Peyer's patch (tissue), 4 donors: ENCODE data around the gene CRADD.

Source experiments
- POLR2A ChIP-seq, 2 donors: fragments of 450-650 bp; IDR thresholded peaks; one replicate each; pipeline ENCODE4 v1.5.1; 2017; ENCODE audit warnings: antibody characterized with exemption in 2 of 2, mild to moderate bottlenecking in 2 of 2, moderate library complexity in 2 of 2
- TF ChIP-seq, protein P1 (sequence below), 6 experiments: fragments of 450-650 bp in 4 of 6; fragments of 200-600 bp in 2 of 6; sonication (generic) in 1 of 6; IDR thresholded peaks; one replicate each; pipeline ENCODE4 v1.5.1; 2017 to 2019; ENCODE audit warnings: antibody characterized with exemption in 6 of 6, mild to moderate bottlenecking in 3 of 6, moderate library complexity in 1 of 6

DNA sequence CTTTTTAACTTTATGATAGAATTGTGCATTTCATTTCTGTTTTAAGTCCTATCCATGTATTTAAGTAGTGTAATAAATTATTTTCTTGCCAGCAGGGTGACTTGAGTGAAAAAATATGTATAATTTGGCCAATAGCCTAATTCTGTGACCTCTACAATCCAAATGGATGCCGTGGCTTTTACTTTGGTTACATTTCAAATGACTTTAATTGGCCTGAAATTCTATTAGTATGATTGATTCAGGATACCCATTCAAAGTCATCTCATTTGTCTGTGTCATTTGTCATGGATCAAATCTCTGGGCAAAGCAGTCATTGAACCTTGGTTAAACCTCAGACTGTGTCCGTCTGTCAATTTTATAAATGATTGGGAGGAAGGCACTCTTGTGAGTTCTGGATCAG is 29.6 kb downstream of the CRADD start:
- TF ChIP-seq POLR2A (IDR thresholded peaks at IDR 0.05): no peak
- TF ChIP-seq, protein P1, sequence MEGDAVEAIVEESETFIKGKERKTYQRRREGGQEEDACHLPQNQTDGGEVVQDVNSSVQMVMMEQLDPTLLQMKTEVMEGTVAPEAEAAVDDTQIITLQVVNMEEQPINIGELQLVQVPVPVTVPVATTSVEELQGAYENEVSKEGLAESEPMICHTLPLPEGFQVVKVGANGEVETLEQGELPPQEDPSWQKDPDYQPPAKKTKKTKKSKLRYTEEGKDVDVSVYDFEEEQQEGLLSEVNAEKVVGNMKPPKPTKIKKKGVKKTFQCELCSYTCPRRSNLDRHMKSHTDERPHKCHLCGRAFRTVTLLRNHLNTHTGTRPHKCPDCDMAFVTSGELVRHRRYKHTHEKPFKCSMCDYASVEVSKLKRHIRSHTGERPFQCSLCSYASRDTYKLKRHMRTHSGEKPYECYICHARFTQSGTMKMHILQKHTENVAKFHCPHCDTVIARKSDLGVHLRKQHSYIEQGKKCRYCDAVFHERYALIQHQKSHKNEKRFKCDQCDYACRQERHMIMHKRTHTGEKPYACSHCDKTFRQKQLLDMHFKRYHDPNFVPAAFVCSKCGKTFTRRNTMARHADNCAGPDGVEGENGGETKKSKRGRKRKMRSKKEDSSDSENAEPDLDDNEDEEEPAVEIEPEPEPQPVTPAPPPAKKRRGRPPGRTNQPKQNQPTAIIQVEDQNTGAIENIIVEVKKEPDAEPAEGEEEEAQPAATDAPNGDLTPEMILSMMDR (IDR thresholded peaks at IDR 0.05): no peak
